CD4-positive, alpha-beta T cell treated with Interleukin-12 subunit alpha and Interleukin-12 subunit beta, for 1 hour (primary cell): ENCODE results near the gene ZNF362.
"Not testable (repeated sequence)": the region's sequence is repeated elsewhere in the genome, so short reads cannot be mapped to it uniquely, and the experiment has no call there.

Source experiments
- DNase-seq: peaks from one replicate; pipeline ENCODE4 v3.0.0-alpha.2; 2020

Gene ZNF362

DNA sequence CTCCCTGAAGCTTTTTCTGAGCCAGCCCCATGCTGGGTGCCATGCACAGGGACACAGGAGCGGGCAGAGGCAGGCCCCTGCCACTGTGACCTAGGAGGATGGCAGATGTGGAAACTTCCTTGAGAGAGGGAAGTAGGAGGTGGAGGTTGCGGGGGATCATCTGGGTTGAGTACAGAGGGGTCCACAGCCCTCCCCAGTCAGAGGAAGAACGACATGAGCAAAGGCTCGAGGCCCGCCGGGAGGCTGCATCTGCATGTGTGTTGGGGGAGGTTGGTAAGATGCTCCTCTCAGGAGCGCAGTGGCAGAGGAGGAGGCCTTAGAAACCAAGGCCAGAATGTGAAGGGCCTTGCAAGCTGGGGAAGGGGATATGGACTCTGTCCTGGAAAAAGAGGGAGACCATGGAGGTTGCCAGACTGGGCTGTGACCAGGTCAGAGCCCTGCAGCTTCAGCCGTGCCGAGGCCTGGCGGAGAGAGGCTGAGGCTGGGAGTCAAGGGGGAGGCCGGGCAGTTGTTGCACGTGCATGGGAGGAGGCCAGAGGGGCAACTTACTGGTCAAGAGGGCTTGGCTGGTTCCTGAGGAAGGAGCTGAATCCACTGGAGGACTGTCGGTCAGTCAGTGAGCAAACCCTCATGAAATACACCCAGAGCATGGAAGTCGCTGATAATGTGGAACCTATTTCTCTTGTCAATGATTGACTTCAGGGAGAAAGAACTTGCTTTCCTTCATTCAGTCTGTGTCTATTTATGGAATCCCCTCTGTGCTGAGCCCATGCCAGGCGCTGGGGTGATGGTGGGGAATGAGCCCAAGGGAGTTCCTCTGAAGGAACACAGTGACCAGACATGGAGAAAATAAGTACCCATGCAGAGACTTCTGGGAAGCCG lies 32.9 kb downstream of the ZNF362 start:
- DNase-seq: no peak

GRCh38 chr1:33289858-33290154 lies 33.5 kb downstream of the ZNF362 start:
- no peak for DNase-seq

- not testable (repeated sequence) for DNase-seq
These were observed 34.3 kb downstream of the ZNF362 start for GRCh38 chr1:33290615-33291014.

DNA sequence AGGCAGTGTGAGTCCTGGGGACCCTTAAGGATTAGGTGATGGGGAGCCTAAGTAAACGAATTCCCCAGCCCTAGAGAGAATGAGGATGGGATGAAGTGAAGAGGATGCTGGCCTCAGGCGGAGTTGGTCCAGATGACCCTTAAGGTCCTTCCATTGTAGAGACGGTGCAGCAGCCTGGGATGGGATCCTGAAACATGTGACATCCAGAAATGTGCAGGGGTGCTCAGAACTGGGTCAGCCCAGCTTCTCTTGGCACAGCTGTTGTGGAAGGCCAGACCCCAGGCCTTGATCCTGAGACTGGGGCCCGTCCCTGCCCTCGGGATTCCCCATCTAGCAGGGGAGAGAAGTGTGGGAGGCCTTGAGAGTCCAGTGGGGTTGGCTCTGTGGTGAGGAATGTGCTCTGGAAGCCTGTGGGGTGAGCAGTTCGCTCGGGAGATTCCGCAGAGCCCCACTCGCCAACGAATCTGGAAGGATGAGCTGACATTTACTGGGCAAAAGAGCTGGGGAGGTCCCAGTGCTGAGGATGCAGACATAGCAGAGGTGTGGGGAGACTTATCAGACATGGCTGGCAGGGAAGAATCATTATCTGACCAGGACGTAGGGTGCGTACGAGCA lies 36.5 kb downstream of the ZNF362 start:
- no peak for DNase-seq

DNA sequence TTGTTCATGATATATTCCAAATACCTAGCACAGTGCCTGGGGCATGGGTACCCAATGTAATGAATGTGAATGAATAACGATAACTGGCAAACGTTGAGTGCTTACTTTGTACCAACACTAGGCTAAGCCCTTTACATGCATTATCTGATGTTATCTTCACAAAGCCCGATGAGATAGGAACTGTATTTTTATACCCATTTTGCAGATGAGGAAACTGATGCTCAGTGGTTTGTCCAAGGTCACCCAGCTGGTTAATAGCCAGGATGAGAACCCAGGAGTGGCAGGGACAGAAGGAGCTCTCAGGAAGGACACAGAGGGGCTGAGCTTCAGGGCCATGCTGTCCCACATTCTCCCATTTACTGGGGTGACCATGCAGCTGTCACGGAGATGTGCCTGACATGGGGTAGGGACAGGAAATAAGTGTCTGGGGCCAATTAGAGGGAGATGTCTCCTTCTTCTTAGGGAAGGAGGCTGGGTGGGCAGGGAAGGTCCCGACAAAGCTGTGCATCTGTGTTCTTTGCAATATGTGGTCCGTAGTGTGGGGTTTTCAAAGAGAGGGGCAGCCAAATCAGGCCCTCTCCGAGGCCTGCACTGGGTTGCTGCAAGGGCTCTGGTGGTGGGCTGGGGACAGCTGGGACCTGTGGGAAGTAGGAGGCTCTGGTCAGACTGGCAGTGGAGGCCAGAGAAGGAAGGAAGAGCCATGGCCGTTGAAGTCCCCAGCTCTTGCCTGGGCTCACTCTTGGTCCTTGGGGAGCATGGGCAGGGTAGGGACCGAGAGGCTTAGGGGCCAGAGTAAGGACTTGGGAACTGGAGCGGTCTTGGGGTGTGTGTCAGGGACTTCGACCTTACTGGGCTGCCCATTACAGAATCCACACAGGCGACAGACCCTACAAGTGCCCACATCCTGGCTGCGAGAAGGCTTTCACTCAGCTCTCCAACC lies 38.0 kb downstream of the ZNF362 start:
- no peak for DNase-seq

DNA sequence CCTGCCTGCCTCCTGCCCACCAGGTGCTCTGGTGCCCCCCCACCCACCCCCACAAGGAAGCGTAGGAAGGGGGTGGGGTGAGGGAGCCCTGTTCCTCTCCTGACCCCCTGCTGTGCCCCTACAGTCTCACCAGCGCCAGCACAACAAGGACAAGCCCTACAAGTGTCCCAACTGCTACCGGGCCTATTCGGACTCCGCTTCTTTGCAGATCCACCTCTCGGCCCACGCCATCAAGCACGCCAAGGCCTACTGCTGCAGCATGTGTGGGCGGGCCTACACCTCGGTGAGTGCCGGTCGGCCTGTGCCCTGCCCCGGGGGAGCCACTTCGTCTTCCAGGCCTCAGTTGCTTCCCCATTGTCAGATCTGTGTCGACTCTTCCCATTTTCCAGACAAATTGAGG lies 38.7 kb downstream of the ZNF362 start:
- DNase-seq: no peak

DNA sequence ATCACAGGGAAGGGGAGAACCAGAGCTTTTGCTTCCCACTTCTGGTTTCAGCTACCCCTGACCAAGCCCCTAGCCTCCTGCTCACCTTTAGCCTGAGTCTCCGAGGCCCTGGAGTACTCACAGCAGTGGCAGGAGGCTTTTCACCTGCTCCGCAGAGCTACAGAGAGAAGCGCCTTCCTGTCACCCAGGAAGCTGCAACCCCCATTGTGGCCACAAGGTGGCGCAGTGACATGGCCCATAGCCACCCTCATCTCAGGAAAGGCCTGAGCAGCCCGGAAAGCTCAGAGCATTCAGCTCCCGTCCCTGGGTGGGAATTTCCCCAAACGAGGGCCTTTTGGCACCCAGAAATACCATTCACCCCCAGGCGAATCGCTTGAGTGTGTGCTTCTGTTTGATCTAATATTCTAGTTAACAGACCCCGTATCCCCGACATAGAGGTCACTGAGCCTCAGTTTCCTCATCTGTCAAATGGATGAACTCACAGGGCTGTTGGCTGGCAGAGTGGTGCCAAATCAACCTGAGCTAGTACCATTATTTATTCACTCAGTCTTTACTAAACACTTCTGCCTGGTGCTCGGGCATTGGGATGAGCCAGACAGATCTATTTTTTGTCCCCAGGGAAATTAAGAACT lies 39.3 kb downstream of the ZNF362 start:
- DNase-seq: peak; percentile 86

DNA sequence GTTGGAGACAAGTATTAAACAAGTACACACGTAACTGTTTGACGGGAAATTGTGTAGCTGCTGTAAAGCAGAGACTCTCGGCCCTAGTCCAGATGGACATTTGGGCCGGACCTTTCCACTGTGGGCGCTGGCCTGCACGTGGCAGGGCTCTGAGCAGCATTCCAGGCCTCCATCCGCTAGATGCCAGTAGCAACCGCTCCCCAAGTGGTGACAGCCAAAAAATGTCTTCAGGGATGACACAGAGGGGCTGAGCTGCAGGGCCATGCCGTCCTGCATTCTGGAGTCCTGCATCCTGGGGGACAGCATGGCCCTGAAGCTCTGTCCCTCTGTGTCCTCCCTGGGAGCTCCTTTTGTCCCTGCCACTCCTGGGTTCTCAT lies 39.8 kb downstream of the ZNF362 start:
- no peak for DNase-seq

DNA sequence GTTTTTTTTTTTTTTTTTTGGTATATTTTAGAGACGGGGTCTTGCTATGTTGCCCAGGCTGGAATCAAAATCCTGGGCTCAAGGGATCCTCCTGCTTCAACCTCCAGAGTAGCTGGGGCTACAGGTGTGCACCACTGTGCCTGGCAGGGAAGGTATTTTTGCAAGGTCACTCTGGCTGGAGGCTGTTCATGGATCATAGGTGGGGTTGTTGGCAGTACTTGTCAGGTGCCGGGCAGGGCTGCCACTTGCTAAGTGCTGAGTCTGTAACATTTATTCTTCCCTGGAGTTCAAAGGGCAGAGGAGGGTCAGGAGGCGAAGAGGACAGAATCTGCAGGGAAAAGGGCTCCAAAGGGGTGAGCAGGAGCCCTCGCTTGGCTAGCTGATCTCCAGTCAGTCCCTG lies 40.5 kb downstream of the ZNF362 start:
- no peak for DNase-seq

GRCh38 chr1:33297911-33298622 lies 41.8 kb downstream of the ZNF362 start:
- DNase-seq: no peak

GRCh38 chr1:33298623-33299277 lies 42.5 kb downstream of the ZNF362 start:
- DNase-seq: peak; percentile 61

DNA sequence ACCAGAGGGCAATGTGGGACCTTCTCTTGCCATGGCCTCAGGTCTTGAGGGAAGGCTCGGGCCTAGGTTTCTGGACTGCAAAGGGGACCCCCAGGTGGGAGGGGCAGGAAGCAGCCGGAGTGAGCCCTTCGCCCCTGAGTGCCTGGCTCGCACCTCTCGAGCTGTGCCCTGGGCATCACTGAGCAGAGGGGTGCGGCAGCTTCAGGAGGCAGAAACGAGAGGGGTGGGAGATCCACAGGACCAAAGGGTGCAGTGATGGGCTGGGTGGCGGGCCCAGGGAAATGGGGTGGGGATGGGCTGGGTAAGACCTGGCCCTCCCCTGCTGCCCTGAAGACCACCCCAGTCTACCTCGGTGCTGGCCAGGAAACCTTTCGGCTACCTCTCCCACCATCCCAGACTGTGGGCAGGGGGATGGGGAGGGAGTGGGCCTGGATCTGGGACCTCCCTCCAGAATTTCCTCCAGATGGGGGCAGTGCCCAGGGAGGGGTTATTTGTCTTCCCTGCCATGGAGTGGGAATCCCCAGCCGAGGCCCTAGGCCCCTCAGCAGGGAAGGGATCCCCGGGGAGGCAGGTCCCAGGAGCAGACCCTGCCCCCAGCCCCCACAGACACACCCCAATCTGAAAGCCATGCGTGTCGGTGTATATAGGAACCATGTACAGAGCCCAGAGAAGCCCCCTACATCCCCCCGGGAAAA lies 43.3 kb downstream of the ZNF362 start:
- no peak for DNase-seq

DNA sequence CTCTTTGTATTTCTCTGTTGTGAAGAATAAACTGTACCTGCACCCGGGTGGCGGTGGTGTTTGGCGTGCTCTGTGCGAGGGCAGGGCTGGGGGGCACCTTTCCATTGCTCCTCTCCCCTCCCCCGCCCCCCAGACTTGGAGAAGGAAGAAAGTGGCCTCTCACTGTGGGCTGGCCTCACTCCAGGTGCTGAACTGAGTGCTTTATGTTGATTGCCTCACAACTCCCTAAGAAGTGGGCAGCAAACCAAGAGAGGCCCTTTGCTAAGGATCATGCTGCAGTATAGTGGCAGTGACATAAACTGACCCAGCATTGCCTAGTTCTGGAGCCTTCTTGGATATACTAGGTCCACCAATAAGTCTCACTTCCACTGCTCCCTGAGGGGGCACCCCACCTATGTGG lies 44.4 kb downstream of the ZNF362 start:
- no peak for DNase-seq

DNA sequence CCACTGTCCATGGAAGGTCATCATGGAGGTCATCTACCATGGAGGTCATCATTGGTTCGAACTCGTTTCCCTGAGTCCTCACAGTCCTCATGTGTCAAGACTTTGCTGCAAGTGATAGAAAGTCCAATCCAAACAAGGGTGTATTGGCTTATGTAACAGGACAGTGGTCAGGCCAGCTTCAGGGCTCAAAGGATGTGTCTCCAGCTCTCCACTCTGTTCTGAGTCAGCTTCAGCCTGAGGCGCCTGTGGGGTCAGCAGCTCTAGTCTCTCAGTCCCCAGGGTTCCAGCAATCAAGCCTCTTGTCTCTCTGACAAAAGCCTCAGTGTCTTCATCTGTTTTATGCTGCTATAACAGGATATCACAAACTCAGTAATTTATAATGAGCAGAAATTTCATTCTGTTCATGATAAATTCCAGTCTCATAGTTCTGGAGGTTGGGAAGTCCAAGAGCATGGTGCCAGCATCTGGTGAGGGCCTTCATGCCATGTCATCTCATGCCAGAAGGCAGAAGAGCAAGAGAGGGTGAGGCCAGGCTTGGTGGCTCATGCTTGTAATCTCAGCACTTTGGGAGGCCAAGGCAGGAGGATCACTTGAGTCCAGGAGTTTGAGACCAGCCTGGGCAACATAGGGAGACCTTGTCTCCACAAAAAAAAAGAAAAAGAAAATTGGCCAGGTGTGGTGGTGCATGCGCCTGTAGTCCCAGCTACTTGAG lies 45.1 kb downstream of the ZNF362 start:
- DNase-seq: no peak

DNA sequence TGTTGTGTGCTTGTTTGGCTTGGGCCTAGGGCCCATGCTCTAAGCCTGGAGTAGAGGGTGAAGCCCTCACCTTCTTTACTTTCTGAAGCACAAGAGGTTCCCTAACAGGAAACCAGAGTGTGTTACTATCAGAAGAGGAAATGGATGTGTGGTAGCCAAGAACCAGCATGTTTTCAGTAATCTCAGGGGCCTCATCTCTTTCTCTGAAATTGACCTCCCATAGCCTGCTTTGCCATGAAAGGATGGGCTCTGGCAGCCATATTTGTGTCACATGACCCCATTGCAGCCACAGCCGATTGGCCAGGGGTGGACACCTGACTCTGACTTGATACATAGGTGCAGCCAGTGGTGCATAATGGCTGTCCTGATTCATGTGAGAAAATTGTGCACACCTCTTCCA lies 46.0 kb downstream of the ZNF362 start:
- DNase-seq: peak; percentile 14

- no peak for DNase-seq
These were observed 48.7 kb downstream of the ZNF362 start for GRCh38 chr1:33305016-33305415.

- DNase-seq: no peak
These were observed 49.7 kb downstream of the ZNF362 start for GRCh38 chr1:33305816-33306652.

DNA sequence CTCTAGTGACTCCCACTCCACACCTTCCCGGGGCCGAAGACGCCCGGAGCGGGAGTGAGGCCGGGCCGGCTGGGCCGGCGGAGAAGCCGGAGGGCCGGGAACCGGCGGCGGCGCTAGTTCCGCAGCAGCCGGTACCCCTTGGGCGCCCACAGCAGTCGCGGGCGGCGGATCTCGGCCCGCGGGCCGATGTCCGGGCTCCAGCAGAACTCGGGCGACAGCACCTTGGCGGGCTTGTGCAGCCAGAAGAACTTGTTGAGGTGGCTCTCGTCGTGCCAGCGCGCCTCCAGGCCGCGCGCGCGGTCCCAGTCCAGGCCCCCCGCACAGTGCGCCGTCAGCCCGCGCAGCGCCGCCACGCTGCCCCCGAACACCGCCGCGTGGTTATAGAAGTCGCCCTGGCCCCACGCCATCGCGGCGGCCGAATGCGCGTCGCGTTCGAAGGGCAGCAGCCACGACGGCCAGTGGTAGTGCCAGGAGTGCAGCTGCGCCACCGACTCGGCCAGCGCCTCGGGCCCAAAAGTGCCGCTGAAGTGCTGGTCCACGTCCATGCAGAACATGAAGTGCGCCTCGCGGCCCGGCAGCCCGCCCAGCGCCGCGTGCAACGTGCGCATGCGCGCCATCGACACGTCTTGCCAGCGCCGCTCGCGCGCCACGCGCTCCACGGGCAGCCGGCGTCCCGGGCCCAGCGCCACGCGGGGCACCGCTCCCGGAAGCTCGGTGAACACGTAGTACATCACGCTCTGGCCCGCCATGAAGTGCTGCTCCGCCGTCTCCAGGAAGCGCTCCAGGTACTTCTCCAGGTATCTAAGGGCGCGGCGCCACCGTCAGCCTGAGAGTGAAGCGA lies 50.6 kb downstream of the ZNF362 start:
- DNase-seq: no peak

- DNase-seq: no peak
These were observed 51.2 kb downstream of the ZNF362 start for GRCh38 chr1:33307494-33307864.
